HUES6 (cell line): ENCODE measurements around the gene OR8K1.

Experiments used
- H3K27ac ChIP-seq: 2 replicates; pipeline ENCODE4 v1.7.0; 2013; ENCODE audit warnings: low read depth, mild to moderate bottlenecking, low read length, inconsistent platforms
- H3K27me3 ChIP-seq: 2 replicates; pipeline ENCODE4 v1.6.1; 2013; ENCODE audit warnings: low read length; ENCODE audit not compliant: control insufficient read depth, insufficient read depth
- H3K36me3 ChIP-seq: 2 replicates; pipeline ENCODE4 v1.6.1; 2013; ENCODE audit warnings: low read length; ENCODE audit not compliant: control insufficient read depth, insufficient read depth
- H3K4me1 ChIP-seq: 2 replicates; pipeline ENCODE4 v1.6.1; 2013; ENCODE audit warnings: low read length; ENCODE audit not compliant: control insufficient read depth, insufficient read depth
- H3K4me3 ChIP-seq: 2 replicates; pipeline ENCODE4 v1.5.1; 2013; ENCODE audit warnings: low read depth, low read length
- H3K9ac ChIP-seq: one replicate; pipeline ENCODE4 v1.6.1; 2013; ENCODE audit warnings: mild to moderate bottlenecking, low read length
- H3K9me3 ChIP-seq: 2 replicates; pipeline ENCODE4 v1.6.1; 2013; ENCODE audit warnings: low read depth, low read length; ENCODE audit not compliant: control insufficient read depth, insufficient read depth

The OR8K1 gene

GRCh38 chr11:56345739-56346138, at the start of gene OR8K1:
TSS of gene OR8K1 (plus strand) at chr11:56346039. CDS start at chr11:56346039, 0 bp downstream.
- Histone ChIP-seq H3K27me3 (no peaks in the 10 kb centered on the region), H3K4me3 (no peak within 1 kb of the TSS), H3K9ac (no peak within 1 kb of the TSS), H3K4me1 (no peaks in the 10 kb centered on the region), H3K27ac (no peak within 1 kb of the TSS), H3K36me3 (no peaks in the 10 kb centered on the region), H3K9me3 (peaks cover 6% of the 10 kb centered on the region)

GRCh38 chr11:56296898-56297297, 48.9 kb upstream of the OR8K1 start:
- Histone ChIP-seq H3K9me3 (no peaks in the 10 kb centered on the region), H3K9ac (no peak overlapping the region), H3K36me3 (no peaks in the 10 kb centered on the region), H3K4me3 (no peak overlapping the region), H3K27me3 (no peaks in the 10 kb centered on the region), H3K4me1 (no peaks in the 10 kb centered on the region), H3K27ac (no peak overlapping the region)

GRCh38 chr11:56307836-56308235, 38.0 kb upstream of the OR8K1 start:
- peaks cover 5% of the 10 kb centered on the region; the same call in 1 of the 2 replicates for H3K9me3 ChIP-seq
- no peaks in the 10 kb centered on the region for H3K36me3 ChIP-seq
- H3K4me1 ChIP-seq, result no peaks in the 10 kb centered on the region
- no peak overlapping the region for H3K9ac ChIP-seq
- H3K4me3 ChIP-seq, result no peak overlapping the region
- no peak overlapping the region for H3K27ac ChIP-seq
- H3K27me3 ChIP-seq, result no peaks in the 10 kb centered on the region

GRCh38 chr11:56314844-56315243, 31.0 kb upstream of the OR8K1 start, which contains the start of gene OR8K3:
TSS of gene OR8K3 (plus strand) at chr11:56315144. CDS start at chr11:56318307, 3,163 bp downstream.
- H3K4me3 ChIP-seq, result no peak within 1 kb of the TSS
- no peak within 1 kb of the TSS for H3K27ac ChIP-seq
- no peaks in the 10 kb centered on the region for H3K36me3 ChIP-seq
- no peak within 1 kb of the TSS for H3K9ac ChIP-seq
- no peaks in the 10 kb centered on the region for H3K4me1 ChIP-seq
- no peaks in the 10 kb centered on the region for H3K27me3 ChIP-seq
- H3K9me3 ChIP-seq, result no peaks in the 10 kb centered on the region

- no peak overlapping the region for H3K9ac ChIP-seq
- no peak overlapping the region for H3K27ac ChIP-seq
- H3K27me3 ChIP-seq, result no peaks in the 10 kb centered on the region
- peaks cover 5% of the 10 kb centered on the region; the same call in 1 of the 2 replicates for H3K9me3 ChIP-seq
- H3K36me3 ChIP-seq, result no peaks in the 10 kb centered on the region
- no peak overlapping the region for H3K4me3 ChIP-seq
- no peaks in the 10 kb centered on the region for H3K4me1 ChIP-seq
These were observed 13.9 kb upstream of the OR8K1 start for GRCh38 chr11:56331861-56332491.

- Histone ChIP-seq H3K36me3 (no peaks in the 10 kb centered on the region), H3K4me1 (peaks cover 7% of the 10 kb centered on the region), H3K27me3 (no peaks in the 10 kb centered on the region), H3K9ac (no peak overlapping the region), H3K9me3 (peaks cover 12% of the 10 kb centered on the region; the same call in 1 of the 2 replicates), H3K4me3 (no peak overlapping the region), H3K27ac (no peak overlapping the region)
These were observed 12.7 kb upstream of the OR8K1 start for GRCh38 chr11:56333156-56333555.

GRCh38 chr11:56340289-56340688, 5.5 kb upstream of the OR8K1 start:
- no peak overlapping the region for H3K27ac ChIP-seq
- H3K36me3 ChIP-seq, result no peaks in the 10 kb centered on the region
- H3K9ac ChIP-seq, result no peak overlapping the region
- H3K4me1 ChIP-seq, result peaks cover 7% of the 10 kb centered on the region
- no peaks in the 10 kb centered on the region for H3K27me3 ChIP-seq
- peaks cover 20% of the 10 kb centered on the region for H3K9me3 ChIP-seq
- no peak overlapping the region for H3K4me3 ChIP-seq

GRCh38 chr11:56353991-56354390, 8.2 kb downstream of the OR8K1 start, which contains the start of gene OR8J1:
TSS of gene OR8J1 (plus strand) at chr11:56354291. CDS start at chr11:56360247, 5,956 bp downstream.
- H3K36me3 ChIP-seq, result no peaks in the 10 kb centered on the region
- no peak within 1 kb of the TSS for H3K9ac ChIP-seq
- no peak within 1 kb of the TSS for H3K27ac ChIP-seq
- H3K9me3 ChIP-seq, result no peaks in the 10 kb centered on the region
- no peaks in the 10 kb centered on the region for H3K27me3 ChIP-seq
- H3K4me1 ChIP-seq, result no peaks in the 10 kb centered on the region
- H3K4me3 ChIP-seq, result no peak within 1 kb of the TSS

GRCh38 chr11:56375324-56375723, 29.5 kb downstream of the OR8K1 start, which contains the start of gene OR8U1:
TSS of gene OR8U1 (plus strand) at chr11:56375624. CDS start at chr11:56375624, 0 bp downstream.
- Histone ChIP-seq H3K9me3 (no peaks in the 10 kb centered on the region), H3K36me3 (no peaks in the 10 kb centered on the region), H3K27ac (no peak within 1 kb of the TSS), H3K27me3 (no peaks in the 10 kb centered on the region), H3K4me1 (no peaks in the 10 kb centered on the region), H3K4me3 (no peak within 1 kb of the TSS), H3K9ac (no peak within 1 kb of the TSS)

- Histone ChIP-seq H3K27me3 (no peaks in the 10 kb centered on the region), H3K27ac (no peak overlapping the region), H3K9me3 (no peaks in the 10 kb centered on the region), H3K9ac (no peak overlapping the region), H3K36me3 (no peaks in the 10 kb centered on the region), H3K4me1 (no peaks in the 10 kb centered on the region), H3K4me3 (no peak overlapping the region)
These were observed 34.3 kb downstream of the OR8K1 start for GRCh38 chr11:56380120-56380519.

GRCh38 chr11:56394381-56394780, 48.5 kb downstream of the OR8K1 start:
- Histone ChIP-seq H3K27me3 (no peaks in the 10 kb centered on the region), H3K36me3 (no peaks in the 10 kb centered on the region), H3K4me3 (no peak overlapping the region), H3K9ac (no peak overlapping the region), H3K9me3 (no peaks in the 10 kb centered on the region), H3K4me1 (no peaks in the 10 kb centered on the region), H3K27ac (no peak overlapping the region)
